Activated CD8-positive, alpha-beta memory T cell treated with anti-CD3 and anti-CD28 coated beads for 48 hours (primary cell): ENCODE data around the gene BTBD17.
"Not testable (repeated sequence)": the region's sequence is repeated elsewhere in the genome, so short reads cannot be mapped to it uniquely, and the experiment has no call there.

ENCODE experiments used
- DNase-seq, 3 experiments: peaks; one replicate each; pipeline ENCODE4 v3.0.0-alpha.2; 2020; ENCODE audit warnings: low read depth in 2 of 3, low spot score in 2 of 3

BTBD17 gene, protein sequence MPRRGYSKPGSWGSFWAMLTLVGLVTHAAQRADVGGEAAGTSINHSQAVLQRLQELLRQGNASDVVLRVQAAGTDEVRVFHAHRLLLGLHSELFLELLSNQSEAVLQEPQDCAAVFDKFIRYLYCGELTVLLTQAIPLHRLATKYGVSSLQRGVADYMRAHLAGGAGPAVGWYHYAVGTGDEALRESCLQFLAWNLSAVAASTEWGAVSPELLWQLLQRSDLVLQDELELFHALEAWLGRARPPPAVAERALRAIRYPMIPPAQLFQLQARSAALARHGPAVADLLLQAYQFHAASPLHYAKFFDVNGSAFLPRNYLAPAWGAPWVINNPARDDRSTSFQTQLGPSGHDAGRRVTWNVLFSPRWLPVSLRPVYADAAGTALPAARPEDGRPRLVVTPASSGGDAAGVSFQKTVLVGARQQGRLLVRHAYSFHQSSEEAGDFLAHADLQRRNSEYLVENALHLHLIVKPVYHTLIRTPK

DNA sequence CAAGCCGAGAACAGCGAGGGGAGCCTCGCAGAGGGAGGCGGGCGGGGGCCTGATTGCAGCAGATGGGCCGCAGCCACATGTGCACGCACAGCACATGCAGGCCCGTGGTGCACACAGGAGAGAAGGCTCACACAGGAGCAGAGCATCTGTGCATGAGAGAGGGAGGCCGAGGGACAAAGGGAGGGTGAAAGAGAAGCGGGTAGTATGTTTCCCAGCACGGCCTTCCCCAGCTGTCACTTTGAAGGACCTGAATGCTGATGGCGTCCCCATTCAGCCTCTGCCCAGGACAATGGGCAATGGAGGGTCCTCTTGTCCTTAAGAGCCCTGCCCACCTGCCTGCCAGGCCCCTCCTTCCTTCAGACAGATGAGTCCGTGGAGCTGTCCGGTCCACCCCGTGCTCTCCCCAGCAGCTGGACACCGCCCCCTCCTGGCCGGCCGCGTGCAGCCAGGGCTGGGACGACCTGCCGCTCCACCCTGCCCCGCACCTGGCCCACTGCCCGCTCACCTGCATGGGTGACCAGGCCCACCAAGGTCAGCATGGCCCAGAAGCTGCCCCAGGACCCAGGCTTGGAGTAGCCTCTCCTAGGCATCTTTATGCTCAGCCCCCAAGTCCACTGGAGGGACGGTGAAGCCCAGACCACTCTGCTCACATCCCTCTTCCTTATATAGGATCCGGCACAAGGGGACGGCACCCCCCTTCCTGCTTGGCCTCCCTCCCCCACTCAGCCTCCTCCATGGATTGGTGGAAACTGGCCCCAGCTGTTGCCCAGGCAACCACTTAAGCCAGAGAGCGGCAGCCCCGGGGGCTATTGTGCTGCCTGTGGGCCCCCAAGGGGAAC, at the start of gene BTBD17:
Gene BTBD17 (minus strand): TSS at position 639 of the 839 bp plus-strand sequence. CDS start 49 bp downstream, at position 590.
- no peak for DNase-seq

DNA sequence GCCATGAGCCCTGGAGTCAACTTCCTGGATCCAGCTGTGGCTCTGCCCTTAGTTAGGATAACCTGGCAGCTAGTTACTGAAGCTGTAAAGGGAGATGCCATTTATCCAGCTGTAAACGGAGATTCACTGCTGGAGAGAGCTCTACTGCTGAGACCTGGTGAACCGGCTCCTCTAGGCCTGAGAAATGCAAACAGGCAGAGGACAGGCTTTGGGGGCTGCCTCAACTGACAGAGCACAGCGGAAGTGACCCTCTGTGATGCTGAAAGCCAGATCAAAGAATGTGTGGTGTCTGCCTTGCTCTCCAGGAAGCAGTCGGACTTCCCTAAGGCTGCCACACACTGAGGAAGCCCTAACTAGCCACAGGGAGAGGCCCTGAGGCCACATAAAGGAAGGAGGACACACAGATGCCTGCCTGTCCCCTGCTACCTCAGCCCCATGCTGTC, 48.4 kb upstream of the BTBD17 start:
- no peak for DNase-seq

DNA sequence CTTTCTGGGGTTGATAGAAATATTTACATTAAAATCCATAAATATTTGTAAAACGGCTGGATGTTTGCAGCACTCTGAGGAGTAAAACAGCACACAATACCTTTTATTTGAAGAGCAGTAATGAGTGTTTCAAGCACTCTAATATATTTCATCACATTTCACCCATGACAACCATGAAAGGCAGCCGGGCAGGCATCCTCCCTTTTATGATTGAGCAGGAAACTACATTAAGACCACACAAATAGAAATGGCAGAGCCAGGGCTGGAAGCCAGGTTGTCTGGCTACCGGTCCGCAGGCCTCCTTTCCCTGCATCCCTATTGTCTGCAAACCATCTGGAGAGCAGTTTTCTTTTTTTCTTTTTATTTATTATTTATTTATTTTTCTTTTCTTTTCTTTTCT, 47.1 kb upstream of the BTBD17 start:
- DNase-seq, result no peak

DNA sequence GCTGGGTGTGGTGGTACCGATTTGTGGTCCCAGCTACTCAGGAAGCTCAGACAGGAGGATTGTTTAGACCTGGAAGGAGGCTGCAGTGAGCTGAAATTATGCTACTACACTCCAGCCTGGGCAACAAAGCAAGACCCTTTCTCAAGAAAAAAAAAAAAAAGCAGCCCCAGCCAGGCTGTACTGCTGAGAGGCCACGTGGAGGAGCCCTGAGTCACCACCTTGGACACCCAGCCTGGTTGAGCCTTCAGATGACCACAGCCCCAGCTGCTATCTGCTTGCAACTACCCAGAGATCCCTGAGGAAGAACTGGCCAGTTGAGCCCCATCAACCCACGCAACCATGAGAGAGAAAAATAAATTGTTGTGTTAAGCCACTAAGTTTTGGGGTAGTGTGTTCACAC, 46.6 kb upstream of the BTBD17 start:
- DNase-seq, result no peak

DNA sequence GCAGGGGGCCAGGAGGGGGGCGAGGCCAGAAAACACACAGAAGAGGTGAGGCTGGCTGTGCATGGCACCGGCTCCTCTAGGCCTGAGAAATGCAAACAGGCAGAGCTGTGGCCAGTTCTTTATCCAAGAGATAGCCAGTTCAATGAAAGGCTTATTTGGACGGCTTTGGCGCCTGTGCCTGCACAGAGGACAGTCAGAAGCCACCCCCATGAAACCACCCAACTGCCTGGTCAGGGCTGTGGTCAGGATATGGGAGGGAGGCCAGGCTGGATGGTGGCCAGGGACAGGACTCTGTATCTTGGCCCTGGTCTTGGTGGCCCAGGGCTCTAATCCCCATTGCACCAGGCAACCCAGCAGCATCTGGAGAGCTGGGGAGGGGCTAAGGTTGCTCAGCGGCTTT, 45.7 kb upstream of the BTBD17 start:
- DNase-seq, result no peak

DNA sequence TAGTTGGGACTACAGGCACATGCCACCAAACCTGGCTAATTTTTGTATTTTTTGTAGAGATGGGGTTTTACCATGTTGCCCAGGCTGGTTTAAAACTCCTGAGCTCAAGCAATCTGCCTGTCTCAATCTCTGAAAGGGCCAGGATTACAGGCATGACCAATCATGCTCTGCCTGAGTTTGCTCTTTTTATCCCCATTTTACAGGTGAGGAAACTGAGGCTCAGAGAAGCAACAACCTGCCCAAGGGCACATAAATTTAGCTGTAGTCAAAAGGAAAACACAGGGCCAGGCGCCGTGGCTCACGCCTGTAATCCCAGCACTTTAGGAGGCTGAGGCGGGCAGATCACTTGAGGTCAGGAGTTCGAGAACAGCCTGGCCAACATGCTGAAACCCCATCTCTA, 43.6 kb upstream of the BTBD17 start:
- not testable (repeated sequence) for DNase-seq

DNA sequence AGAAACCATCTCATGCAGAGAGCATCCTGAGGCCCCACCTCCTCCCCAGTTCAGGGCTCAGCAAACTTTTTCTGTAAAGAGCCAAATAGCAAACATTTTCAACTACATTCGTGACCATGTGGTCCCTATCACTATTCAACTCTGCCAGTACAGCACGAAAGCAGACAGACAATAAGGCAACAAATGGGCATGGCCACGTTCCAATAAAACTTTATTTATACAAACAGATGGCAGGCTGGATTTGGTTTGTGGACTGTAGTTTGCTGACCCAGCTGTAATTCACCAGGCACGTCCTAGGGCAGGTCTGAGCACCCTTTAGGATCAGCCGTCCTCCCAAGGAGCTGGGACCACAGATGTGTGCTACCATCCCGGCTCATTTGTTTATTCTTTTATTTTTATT, 43.1 kb upstream of the BTBD17 start:
- no peak for DNase-seq

DNA sequence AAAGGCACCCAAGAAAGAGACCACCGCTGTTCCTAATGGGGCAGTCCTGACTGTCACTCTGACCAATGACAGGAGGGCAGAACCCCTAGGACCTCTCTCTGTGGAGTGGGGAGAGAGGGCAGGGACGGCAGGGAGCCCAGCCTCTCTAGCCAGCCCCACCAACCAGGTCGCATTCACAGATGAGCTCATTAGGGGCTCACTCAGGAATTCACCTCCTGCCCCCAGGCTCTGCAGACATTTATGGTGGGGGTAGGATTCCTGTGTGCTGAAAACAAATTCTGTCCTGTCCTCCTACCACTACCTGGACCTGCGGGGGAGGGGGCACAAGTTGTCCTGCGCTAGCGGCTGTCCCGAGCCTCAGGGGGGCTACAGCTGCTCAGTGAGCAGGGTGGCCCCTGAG, 42.5 kb upstream of the BTBD17 start:
- DNase-seq, result no peak

DNA sequence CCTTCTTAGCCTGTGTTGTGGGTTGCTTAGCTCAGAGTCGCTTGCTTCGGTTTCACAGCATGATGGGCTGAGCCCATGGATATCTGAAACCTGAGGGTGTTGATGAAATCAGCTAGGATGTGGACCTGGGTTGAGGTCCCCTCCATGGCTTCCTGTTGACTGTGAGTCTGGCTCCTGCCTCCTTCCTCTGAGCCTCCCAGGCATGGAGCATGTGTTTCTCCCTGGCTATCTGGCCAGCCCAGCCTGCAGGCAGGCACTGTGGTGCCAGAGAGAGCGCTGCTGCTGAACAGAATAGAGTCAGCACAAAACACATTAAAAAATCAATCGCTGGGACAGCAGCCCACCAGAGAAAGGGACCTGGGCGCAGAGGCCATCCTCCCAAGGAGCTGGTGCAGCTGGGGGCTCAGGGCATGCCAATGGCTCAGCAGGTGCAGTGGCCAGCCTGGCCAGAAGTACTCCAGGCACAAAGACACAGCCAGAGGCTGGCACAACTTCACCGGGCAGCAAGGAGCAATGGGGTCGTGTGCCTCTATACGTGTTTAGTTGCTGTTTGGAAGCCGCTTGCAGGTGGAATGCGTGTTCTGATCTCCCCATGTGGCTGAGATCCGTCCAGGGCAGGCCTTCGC, 42.0 kb upstream of the BTBD17 start:
- no peak for DNase-seq

DNA sequence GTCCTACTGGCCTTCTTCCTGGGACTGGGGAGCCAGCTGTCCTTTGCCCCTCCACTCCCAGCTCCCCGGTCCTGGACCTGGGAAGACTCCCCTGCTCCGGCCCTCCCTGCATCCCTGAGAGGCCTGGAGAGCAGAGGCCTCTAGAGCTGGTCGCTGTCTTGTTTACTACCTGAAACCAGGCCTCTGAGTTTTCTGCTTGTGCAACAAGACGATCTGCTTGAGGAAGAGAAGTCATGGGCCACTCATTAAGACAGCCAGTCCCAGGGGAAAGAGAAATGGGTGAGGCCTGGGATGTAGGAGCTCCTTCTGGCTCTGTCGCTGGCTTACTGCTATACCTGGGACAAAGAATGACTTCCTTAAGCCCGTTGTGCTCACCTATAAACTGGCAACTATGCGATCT, 40.4 kb upstream of the BTBD17 start:
- no peak for DNase-seq

DNA sequence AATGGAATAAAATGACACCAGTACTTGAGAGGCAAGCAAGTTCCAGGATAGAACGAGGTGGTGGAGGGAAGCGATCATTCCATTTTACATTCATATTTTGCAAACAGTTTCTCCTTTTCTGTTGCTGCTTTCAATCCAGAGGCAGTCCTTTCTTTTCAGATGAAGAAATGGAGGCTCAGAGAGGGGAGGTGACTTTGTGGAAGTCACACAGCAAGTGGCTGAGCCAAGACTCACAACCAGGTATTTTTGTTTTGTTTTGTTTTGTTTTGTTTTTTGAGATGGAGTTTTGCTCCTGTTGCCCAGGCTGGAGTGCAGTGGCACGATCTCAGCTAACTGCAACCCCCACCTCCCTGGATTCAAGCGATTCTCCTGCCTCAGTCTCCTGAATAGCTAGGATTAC, 34.9 kb upstream of the BTBD17 start:
- no peak for DNase-seq

DNA sequence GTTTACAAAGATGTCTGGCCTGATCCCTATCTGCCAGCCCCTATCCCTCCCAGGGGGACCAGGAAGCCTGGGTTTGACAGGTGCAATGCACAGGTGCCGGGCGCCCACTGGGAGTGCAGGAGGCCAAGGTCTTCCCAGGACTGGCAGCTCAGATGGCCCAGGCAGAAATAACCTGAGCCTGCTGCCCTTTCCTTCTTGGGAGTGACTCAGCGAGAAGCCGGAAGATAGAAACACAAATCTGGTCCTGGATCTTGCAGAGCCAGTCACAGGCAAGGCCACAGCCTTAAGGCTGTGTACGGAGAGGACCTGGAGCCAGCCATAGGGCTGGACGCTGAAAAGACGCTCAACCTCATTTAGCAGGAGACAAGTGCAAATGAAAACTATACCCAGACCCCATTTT, 33.3 kb upstream of the BTBD17 start:
- no peak for DNase-seq

DNA sequence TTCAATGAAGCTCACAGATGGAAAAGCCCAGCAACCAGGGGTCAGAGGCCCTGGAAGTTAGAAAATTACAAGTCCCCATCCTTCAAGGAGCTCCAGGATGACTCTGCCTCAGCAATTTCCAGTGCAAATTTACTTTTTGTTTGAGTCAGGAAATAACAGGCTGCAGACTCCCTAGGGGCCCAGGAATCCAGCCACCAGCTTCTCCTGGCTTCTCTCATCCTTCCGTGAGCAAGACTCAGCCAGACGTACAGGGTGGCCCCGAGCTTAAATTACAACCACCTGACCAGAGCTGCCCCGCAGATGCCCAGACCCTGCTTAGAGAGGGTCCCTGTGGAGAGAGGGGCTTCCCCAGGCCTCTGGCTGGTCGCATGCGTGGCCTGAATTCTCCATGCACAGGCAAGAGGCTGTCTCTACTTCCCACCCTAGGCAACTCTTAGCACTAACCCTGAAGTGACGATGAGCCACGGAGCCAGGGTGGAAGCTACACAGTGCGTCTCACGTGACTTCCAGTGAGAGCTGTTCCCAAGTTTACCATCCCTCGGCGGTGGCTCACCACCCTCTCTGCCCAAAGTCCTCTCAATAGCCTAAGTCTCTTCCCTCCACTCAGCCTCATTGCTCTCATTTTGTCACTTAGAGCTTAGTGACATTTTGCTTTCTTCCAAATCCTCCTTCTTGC, 32.7 kb upstream of the BTBD17 start:
- DNase-seq, result no peak

DNA sequence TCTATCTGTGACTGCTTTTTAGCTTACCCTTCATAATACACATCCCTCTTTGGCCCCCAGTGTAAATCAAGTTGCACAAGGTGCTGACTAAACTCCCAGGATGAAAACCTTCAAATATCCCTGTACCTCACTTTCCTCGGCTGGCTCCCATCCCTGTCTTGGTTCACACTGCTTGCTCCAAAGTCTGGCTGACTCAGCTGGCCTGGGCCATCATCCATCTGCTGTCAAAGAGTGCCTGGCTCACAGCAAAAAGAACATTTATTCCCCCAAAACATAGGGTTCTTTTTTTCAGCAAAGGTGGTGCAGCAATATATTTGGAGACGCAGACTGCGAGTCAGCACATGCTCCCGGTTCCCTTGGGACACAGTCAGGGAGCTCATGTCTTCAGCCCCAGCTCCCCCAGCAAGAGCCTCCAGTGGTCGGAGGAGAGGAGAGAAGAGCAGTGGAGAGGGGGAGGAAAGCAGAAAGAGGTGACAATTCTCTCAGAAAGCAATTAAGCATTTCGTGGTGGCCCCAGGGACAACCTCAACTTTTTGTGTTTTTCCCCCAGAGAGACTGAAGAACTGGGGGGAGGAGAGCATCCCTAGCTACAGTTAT, 31.8 kb upstream of the BTBD17 start:
- no peak for DNase-seq

DNA sequence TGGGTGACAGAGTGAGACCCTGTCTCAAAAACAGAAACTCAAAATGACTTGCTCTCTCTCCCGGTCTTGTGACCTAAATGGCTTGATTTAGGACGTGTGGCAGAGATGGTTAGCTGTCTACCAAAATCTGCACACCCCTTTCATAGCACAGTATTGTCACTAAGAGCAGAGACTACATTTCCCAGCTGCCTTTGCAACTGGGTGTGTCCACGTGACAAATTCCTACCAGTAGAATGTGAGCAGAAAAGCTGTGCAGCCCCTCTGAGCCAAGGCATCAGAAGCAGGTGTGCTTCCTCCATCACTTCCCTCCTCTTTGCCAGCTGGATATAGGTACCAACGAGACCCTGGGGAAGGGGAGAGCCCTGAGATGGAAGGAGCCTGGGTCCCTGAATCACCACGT, 31.2 kb upstream of the BTBD17 start:
- no peak for DNase-seq

DNA sequence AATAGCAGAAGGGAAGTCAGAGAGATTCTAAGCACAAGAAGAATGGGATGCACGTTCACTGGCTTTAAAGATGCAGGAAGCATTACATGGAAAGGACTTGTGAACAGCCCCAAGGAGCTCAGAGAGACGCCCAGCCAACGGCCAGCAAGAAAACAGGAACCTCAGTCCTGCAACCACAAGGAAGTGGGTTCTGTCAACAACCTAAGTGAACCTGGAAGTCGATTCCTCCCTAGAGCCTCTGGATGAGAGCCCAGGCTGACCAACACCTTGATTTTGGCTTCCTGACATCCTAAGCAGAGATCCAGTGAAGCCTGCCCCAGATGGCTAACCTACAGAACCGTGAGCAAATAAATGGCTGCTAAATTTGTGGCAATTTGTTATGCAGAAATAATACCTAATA, 30.1 kb upstream of the BTBD17 start:
- DNase-seq, result no peak

DNA sequence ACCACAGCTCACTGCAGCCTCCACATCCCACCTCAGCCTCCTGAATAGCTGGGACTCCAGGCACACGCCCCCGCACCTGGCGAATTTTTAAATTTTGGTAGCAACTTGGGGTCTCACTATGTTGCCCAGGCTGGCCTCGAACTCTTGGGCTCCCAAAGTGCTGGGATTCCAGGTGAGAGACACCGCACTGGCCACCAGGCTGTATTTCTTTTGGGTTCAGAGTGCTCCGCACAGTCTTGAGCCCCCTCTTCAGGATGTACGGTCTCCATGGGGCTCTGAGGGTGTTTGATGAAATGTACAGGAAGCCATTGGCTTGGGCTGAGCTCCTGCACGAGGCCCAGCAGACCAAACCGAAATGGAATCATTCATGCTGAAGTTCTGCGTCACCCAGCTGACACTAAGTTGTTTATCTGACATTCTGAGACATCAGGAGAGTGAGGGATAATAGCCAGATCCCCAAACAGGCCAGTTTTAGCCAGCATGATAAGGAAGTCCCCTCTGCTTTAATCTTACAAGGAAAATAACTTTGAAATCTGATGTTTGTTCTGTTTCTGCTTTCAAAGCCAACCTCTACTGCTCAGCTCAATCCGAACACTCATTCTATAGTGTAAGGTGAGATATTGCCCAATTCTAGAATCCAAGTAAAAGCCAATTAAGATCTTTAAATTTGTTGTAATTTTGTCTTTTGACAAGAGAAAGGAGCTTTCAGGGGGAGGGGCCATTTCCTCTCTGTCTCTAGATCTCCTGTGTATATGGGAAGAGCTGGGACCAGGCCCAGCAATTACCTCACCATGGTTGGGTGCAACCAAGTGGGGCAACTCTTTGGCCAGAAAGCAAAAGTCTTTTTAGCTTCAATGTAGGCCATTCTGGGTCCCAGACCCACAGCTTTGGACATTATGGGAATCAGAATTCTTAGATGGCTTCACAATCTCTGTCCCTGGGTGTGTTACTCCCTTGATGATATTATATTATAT, 29.3 kb upstream of the BTBD17 start:
- no peak for DNase-seq

DNA sequence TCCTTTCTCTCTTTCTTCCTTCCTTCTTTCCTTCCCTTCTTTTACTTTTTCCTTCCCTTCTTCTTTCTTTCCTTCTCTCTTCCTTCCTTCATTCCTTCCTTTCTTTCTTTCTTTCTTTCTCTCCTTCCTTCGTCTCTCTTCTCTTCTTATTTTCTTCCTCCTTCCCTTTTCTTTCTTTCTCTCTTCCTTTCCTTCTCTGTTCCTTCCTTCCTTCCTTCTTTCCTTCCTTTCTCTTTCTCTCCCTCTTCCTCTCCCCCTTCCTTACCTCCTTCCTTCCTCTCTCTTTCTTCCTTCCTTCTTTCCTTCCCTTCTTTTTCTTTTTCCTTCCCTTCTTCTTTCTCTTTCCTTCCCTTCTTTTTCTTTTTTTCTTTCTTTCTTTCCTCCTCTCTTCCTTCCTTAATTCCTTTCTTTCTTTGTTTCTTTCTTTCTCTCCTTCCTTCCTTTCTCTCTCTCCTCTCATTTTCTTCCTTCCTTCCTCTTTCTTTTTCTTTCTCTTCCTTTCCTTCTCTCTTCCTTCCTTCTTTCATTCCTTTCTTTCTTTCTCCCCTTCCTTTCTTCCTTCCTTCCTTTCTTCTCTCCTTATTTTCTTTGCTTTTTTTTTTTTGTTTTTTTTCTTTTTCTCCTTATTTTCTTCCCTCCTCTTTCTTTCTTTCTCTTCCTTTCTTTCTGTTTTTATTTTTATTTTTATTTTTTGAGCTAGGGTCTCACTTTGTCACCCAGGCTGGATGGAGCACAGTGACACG, 28.4 kb upstream of the BTBD17 start:
- no peak for DNase-seq
